HG03432 (cell line): ENCODE measurements around the gene BOD1.

Source experiments
- ATAC-seq: cut with Tn5 transposase; IDR thresholded peaks from one replicate; pipeline ENCODE4 v1.9.1; 2021; ENCODE audit warnings: mild to moderate bottlenecking, moderate library complexity; ENCODE audit not compliant: unreplicated experiment

BOD1 gene

DNA sequence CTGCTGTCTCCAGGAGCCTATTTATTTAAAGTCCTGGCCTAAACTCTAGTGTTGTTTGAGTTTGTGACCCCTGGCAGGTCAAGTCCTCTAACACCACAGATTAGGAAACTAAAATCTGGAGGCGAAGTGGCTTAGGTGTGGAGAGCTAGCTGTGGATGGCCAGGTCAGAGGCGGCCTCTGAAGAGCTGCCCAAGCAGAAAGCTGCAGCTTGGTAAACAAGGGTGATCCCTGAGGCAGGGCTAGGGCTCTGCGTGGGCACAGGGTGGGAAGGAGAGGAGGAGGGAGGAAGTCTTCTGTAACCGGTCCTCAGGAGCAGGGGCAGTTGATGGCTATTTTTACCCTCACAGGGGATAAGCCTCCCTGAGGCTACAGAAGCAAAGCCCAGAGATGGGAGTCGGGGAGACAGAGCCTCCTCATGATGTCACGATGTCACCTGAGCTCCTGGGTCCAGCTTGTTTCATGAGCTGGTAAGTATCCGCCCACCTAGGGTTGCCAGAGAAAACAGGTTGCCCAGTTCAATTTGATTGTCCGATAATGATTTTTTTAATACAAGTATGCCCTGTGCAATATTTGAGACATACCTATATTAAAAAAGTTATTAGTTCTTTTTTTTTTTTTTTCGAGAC lies 25.9 kb upstream of the BOD1 start:
- no peak for ATAC-seq

DNA sequence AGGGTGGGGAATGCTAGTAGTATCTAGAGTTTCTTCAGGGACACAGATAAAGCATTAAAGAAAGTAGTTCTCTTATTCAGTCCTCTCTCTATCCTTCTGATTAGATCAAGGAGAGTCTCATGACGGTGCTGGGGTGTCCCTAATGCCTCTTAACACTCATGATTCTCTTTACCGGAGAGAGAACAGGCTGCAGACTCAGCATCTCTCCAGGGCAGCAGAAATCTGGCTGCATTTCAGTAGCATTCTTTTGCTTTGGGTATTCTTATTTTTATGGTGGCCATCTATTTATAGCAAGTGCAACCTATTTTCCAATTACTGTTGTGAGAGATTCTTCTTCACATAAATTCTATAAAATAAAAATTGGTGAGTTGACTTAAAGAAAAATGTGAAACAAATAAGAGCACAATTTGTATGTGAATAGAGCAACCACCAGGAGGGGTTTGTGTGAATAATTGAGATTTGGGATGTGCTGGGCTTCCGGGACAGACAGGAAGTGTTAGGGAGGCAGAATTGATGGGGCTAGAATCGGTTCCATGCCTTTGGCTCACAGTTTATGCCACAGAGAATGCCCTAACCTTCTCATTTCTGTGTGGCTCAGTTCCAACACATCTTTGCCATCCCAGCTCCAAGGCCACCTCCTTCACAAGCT lies 23.8 kb upstream of the BOD1 start:
- ATAC-seq: no peak

DNA sequence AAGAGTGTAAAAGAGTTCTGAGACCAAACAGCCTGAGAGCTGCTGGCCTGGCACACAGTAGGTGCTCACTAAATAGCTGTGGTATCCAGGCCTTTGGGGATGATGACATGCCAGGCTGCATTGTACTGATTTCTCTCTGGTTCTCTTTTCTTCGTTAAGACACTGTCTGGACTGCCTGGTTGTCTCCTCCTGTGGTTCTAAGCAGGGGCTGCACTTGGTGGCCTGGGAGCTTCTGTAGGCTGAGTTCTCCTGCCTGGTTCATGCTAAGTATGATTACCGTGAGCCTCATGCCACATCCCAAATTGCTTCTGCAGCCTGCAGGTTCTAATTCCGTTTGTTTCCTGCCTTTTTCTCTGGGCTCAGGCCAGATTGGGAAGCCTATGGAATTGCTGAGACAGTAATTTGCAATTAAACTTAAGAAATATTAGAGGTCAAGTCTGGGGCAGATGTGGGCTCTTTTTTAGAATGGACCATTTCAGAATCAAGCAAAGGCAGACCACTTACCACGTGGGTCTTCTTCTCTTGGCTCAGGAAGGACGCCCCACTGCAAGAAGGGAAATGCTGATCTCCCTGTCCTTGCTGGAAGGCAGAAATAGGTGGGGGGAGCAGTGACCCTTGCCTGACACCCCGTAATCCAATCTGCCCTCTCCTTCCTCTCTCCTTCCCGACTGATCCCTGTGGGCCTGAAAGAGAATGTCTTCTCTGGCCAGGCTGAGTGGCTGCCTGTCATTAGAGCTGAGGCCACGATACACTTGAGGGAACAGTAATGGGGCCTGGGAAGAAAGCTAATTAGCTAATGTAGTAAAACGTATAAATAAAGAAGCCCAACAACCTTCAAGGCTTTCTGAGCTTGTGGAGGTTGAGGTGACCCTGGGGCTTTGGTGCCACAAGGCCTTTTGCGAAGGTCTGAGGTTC lies 21.9 kb upstream of the BOD1 start:
- no peak for ATAC-seq

DNA sequence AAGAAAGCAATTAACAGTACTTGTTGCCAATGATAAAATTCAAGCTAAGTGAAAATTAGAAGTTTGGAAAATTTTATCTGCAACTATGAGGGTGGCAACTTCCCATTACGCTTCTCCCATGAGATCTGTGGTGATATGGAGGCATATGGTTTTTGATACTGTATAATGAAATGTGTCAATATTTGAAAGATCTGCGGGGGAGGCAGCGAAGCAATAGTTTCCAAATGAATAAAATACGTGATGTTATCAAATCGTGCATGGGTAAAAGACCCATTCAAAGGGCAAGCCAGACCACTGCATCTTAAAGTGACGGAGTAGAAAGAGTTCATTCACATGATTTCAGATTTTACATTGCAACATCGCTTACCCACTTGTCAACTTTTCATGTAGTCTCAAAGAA lies 20.9 kb upstream of the BOD1 start:
- ATAC-seq: no peak

DNA sequence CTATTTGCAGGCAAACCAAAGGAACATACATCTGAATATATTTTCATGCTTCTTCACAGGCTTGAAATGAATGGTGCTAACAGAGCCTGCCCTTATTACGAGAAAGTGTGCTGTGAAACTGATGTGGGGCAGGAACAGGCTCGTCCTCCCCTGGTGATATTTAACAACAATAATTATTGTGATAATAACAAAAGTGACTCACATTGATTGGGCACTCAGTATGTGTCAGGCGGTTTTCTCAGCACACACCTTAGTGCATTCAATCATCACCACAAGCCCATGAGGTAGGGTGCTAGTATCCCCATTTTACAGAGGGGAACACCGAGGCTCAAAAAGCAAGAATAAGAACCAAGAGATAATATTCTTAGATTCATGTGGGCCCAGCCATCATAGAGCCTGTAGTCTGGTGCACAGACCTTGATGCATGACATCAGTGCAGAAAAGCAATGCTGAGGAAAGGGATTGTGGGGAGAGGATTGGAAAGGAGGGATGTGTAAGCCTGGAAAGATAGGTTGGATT lies 18.1 kb upstream of the BOD1 start:
- ATAC-seq: no peak

DNA sequence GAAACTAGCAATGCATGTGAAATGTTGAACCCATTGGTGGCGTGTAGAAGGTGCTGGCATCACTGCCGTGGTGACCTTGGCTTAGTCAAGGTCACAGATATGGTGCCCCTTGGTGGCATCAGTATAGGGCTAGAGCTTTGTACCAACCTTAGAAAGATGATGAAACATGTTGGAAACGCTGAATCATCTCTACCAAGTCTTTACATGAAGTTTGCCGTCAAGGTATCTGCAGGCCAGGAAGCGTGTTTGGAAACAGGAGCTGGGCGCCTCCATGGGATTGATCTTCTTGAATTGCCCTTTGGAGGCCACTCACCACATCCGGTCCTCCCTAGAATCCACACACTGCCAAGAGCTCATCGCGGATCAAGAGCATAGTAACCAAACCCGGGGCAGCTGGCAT lies 16.9 kb upstream of the BOD1 start:
- no peak for ATAC-seq

DNA sequence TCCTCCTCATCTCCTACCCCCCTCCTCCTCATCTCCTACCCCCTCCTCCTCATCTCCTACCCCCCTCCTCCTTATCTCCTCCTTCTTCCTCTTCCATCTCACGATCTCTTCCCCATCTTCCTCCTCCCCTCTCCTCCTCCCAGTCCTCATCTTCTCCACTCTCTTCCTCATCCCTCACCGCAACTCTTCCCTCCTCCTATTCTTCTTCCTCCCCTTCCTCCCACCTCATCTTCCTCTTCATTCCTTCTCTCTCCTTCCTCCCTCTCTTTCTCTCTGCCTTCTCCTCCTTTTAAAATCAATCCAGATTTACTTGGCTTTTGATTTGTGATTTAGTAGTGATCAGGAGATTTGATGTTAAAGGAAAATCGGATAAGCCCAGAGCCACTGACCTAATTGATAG lies 15.0 kb upstream of the BOD1 start:
- ATAC-seq: no peak

DNA sequence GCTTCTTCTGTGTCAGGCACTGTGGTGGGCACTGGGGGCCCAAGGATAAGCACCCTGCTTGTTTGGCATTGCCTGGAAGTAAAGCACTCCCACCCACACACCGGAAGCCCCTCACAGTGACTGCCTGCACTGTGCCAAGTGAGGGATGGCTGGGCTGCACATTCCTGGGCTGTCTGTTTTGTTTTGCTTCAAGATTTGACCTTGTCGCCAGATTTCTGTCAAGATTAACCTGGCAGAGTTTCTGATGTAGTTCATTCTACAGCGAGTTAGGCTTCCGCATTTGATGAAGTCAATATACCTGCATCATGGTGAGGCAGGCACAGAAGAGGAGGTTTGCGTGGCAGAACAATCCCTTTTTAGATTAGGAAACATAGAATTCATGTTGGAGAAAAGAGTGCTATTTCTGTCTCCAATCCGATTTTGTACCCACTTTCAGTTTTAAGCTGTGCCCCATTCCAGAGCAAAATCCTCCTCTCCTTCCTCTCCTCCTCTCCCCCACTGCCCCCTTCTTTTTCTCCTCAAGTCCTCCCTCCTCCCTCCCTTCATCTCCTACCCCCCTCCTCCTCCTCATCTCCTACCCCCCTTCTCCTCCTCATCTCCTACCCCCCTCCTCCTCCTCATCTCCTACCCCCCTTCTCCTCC lies 14.4 kb upstream of the BOD1 start:
- no peak for ATAC-seq

DNA sequence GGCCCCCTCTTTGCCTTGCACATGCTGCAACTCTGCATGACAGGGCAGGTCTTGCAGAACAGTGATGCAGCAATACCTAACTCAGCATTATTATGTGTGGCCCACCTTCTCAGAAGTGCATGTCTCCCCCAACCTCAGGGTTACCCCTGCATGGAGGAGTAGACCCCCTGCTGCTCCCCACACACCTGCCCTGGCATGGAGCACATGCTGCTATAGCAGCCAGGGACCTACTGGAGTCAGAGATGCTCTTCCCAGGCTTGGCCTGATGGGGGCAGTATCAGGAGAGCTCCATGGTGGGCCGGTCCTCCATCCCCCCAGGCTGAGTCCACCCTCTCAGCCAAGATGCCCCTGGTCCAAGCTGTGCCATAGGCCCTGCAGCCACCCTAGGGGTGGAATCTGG lies 13.2 kb upstream of the BOD1 start:
- no peak for ATAC-seq

DNA sequence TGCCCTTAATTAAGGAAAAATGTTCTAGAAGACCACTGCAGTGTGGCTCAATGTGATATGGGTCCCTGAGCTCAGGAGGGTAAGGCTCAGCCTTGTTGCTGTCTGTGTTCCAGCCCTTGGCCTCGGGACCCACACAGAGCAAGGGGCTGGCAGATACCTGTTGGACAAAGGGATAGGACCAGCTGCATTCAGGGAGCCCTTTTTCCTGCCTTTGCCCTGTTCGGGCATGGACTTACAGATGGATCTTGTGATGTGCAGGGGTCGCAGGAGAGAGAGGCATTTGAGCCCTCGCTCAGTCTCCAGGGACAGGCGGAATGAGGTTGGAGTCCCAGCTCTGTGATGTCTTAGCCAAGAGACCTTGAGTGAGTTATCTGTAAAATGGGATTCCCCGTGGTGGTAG lies 12.1 kb upstream of the BOD1 start:
- no peak for ATAC-seq

DNA sequence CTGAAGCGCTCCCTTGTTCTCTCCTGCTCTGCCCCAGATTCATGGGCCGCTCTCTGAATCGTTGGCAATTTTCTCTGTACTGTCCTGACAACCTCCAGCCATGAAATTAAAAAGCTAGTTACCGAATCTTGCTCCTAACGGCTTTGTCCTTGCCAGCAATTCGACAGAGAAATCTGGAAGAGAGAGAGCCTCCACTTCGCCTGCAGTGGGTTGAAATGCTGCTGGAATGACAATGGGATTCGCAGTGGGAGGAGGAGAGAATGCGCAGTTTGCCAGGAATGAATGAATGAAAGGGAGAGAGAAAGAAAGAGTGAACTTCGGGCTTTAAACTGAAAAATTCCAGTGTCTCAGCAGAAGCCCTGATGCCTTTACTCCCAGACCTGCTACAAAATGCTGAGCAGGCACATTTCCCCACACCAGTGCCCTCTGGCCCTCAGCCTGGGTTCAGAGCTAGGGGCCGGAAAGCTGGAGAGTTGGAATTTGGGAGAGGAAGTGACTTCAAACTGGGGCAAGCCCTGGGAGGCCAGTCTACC lies 11.5 kb upstream of the BOD1 start:
- ATAC-seq: no peak

DNA sequence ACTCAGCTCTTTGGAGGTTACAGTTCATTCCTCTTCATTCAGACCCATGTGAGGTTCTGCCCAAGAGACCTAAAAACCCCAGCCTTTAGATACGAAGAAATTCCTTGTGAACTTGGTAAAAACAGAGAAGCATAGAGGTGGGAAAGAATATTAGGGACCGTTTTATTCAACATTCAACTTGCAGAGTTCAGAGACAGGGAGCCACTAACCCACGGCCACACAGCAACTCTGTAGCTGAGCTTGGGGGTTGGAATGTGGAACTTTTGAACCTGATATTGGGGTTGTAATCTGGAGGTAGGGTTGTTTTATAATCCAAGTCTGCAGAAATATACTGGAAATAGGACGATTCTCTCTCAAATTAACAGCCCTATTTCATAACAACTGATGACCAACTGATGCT lies 10.8 kb upstream of the BOD1 start:
- ATAC-seq: no peak

DNA sequence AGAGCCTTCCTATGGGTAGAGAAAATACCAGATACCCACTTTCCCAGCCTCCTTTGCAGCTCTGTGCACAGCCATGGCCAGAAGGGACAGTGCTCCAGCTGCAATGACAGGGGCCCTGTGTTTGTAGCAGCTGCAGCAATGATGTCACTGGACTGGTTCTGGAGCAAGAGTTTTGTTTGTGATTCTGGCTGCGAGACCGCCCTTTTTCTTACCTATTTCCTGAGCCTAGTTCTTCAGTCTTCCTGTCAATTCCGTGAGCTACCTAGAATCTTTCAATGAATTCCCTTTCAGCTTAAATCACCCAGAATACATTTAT lies 10.0 kb upstream of the BOD1 start:
- no peak for ATAC-seq

DNA sequence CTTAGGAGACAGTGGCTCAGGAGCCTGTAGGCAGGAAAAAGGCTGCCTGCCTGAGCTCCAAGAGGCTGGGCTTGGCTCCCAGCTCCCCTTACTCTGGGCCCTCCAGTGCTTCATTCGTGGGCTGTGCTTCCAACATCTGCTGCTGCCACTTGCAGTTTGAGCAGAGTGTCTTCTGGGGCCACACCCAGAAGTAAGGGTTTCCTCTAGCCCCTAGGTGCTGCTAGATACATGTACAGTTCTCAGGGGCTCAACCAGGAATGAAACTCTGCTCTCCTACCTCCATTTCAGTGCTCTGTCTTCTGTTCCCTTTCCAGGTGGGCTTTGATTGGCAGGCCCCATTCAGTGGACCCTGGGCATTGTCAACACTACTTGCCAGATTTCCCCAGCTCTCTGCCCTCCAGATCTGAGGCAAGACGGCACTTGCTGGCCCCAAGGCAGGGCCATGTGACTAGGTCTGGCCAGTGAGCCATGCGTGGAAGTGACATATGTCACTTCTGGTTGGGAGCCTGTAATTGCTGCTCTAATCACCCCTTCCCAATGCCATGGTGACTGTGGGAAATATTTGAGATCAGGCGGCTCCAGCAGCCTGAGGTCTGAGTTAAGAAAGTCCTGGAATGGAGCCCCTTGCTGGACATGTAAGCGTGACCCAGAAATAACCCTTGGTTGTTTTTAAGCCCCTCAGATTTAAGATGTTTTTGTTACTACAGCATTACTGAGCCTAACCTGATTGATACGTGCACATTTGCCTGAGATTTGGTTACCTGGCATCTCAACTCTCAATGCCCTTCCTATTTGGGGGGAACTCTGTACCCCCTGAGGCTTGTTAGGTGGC lies 9.4 kb upstream of the BOD1 start:
- ATAC-seq: no peak

DNA sequence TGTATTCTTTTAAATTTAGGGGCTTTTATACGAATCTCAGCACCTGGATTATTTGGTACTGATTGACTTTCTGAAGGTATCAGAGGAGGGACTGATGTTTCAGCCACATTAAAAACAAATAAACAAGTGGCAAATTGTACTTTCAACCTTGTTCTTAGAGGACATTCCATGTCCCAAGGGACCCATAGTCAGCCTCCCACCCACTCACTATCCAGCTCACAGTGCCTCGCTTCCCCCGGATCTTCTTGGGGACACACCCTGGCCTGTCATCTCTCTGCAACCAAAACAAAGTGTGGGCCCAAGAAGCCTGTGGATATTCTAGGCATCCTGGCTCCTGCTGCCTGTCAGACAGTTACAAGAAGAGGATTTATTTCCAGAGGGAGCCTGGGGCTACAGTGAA lies 8.8 kb upstream of the BOD1 start:
- ATAC-seq: no peak

DNA sequence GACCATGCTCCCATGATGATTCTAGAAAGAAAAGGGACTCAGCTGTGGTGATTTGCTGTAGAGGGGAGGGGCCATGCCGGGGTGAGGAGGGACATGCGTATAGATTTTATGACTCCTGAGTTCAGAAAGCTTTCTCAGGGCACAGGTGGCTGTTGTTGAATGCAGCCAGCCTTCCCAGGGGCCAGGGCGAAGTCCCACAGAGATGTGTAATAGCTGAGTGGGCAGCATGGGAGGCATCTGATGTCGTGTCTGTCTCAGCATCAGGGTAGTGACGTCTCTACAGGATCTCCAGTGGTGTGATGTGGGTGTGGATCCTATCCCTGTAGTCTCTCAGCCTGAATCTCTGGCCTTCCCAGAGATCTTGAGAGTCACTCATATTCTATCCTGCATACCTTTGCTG lies 7.8 kb upstream of the BOD1 start:
- no peak for ATAC-seq

DNA sequence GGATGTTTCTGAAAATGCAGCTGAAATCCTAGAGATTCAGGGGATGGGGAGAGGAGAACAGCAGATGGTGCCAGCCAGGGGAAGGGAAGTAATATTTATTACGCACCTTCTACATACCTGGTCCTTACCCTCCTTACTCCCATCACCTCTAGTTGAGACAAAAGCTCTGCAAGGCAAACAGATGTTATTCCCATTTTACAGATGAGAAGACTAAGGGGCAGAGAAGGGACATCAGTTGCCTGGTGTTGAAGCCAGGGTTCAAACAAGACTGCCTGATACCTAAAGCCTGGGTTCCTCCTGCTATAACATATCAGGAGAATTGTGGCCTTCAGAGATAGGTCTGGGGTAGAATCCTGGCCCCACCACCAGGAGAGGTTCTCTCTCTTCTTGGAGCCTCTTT lies 7.3 kb upstream of the BOD1 start:
- ATAC-seq: no peak

DNA sequence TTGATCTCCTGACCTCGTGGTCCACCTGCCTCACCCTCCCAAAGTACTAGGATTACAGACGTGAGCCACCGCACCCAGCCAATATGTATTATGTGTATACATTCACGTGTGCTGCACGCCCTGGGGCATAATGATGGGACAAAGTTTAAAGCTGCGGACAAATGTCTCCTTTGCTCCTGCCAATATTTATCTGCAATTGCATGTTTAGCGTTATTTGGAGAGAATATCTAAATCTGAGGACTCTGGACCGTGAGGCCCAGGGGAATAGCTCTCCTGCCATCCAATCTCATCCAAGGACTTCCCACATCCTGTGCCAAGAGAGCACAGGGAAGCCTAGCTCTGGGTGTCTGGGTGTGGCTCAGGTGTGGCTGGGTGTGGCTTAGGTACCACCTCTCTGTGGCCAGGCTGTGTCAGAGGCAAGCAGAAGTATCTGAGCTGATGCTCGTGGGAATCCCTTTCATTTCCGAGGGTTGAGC lies 6.9 kb upstream of the BOD1 start:
- ATAC-seq: no peak

DNA sequence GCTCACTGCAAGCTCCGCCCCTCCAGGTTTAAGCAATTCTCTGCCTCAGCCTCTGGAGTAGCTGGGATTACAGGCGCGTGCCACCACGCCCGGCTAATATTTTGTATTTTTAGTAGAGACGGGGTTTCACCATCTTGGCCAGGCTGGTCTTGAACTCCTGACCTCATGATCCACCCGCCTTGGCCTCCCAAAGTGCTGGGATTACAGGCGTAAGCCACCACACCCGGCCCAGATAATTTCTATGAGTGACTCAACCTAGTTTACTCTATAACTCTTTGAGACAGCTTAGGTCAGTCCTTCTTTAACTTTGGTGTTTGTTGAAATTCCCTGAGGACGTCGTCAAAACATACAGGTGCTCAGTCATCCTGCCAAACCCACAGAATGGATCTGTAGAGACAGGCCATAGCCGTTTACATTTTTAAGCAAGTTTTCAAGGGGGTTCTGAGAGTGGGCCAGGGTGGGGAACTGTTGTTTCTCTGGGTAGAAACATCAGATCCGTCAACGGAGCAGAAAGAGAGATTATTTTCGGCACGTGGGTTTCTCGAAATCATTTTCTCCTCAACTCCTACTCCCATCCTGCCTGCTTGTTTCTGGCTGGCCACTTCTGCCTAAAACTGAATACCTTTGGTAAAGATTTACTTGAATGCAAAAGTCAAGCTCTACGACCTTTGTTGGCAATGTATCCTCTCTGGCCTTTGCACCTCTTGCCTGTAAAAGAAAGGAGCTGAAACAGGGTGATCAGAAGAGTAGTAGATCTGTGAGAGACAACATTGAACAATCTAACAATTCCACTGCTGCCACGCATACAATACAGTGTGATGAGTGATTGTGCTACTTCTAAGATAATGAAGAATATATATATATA lies 6.0 kb upstream of the BOD1 start:
- ATAC-seq: no peak
